HepG2 (cell line): ENCODE results near the gene LSM12. TPM values are rescaled to one million over a fixed set of nuclear protein-coding genes. Genes with fewer than 3 reads are reported as not detected.

Experiments used
- FOXK1 ChIP-seq: sonication (generic); formaldehyde crosslinking; IDR thresholded peaks from 2 replicates; pipeline ENCODE4 v1.4.0; 2020; ENCODE audit warnings: low read depth, missing genetic modification reagents, borderline replicate concordance
- FOXK2 ChIP-seq: fragments of 450-650 bp; IDR thresholded peaks from 2 replicates; pipeline ENCODE4 v1.6.1; 2016
- FOXP1 ChIP-seq, 2 experiments: fragments of 450-650 bp in 1 of 2; IDR thresholded peaks; 2 replicates each; pipeline ENCODE4 v1.6.1; 2017 to 2018; ENCODE audit warnings: antibody characterized with exemption in 1 of 2
- HNRNPL ChIP-seq: fragments of 200-400 bp; formaldehyde crosslinking; IDR thresholded peaks from 2 replicates; pipeline ENCODE4 v1.6.1; 2017; ENCODE audit warnings: mild to moderate bottlenecking, low read depth, low read length
- MXI1 ChIP-seq: IDR thresholded peaks from 3 replicates; pipeline ENCODE4 v1.6.1; 2012; ENCODE audit warnings: low read depth, low read length, inconsistent platforms, borderline replicate concordance
- RXRB ChIP-seq: IDR thresholded peaks from 2 replicates; pipeline ENCODE4 v1.6.1; 2016; ENCODE audit warnings: borderline replicate concordance, missing genetic modification reagents, missing compliant biosample characterization
- SIN3A ChIP-seq: IDR thresholded peaks from 2 replicates; pipeline ENCODE4 v1.6.1; 2011; ENCODE audit warnings: low read depth, mild to moderate bottlenecking, control low read depth, low read length, borderline replicate concordance
- TAF15 ChIP-seq: fragments of 200-400 bp; formaldehyde crosslinking; IDR thresholded peaks from one replicate; pipeline ENCODE4 v1.6.1; 2018; ENCODE audit warnings: mild to moderate bottlenecking, low read depth, low read length; ENCODE audit not compliant: poor library complexity, severe bottlenecking
- ZNF331 ChIP-seq: sonication (generic); formaldehyde crosslinking; IDR thresholded peaks from 2 replicates; pipeline ENCODE4 v1.4.0; 2020; ENCODE audit warnings: missing genetic modification reagents
- ZNF619 ChIP-seq: sonication (generic); formaldehyde crosslinking; IDR thresholded peaks from 2 replicates; pipeline ENCODE4 v1.4.0; 2020; ENCODE audit warnings: mild to moderate bottlenecking, missing genetic modification reagents
- ZNF660 ChIP-seq: sonication (generic); formaldehyde crosslinking; IDR thresholded peaks from 2 replicates; pipeline ENCODE4 v1.5.1; 2020; ENCODE audit warnings: mild to moderate bottlenecking, low read depth, missing genetic modification reagents, borderline replicate concordance
- polyA plus RNA-seq, 8 experiments: library from polyadenylated mRNA; depleted of rRNA in 3 of 8; stranded (reverse) in 7 of 8; unstranded in 1 of 8; fragments of >200 nt; fragmentation: Illumina TruSeq in 4 of 8; extraction: Trizol in 4 of 8; gene quantifications; 2 replicates each; pipeline versions ENCODE4 v1.2.1 to v1.2.3, GENCODE V29; 2011 to 2016; ENCODE audit warnings: low read depth in 4 of 8, missing spikeins in 1 of 8, mixed read lengths in 1 of 8; ENCODE audit not compliant: insufficient read depth in 1 of 8
- total RNA-seq, 5 experiments: library from RNA; depleted of rRNA; stranded (reverse); fragments of >200 nt; fragmentation: Illumina TruSeq; extraction: Trizol; gene quantifications; 2 replicates each; pipeline ENCODE4 v1.2.3, GENCODE V29; 2016; ENCODE audit warnings: low read depth in 1 of 5
- TF ChIP-seq, protein P1 (sequence below): IDR thresholded peaks from 2 replicates; pipeline ENCODE4 v1.4.0; 2020; ENCODE audit warnings: mild to moderate bottlenecking, missing genetic modification reagents
- TF ChIP-seq, protein P2 (sequence below): sonication (generic); formaldehyde crosslinking; IDR thresholded peaks from 2 replicates; pipeline ENCODE4 v1.8.0; 2022; ENCODE audit warnings: mild to moderate bottlenecking, missing genetic modification reagents; ENCODE audit not compliant: insufficient replicate concordance
- TF ChIP-seq, protein P3 (sequence below): sonication (generic); formaldehyde crosslinking; conservative IDR thresholded peaks from 2 replicates; pipeline ENCODE4 v1.4.0; 2020; ENCODE audit warnings: missing genetic modification reagents
- TF ChIP-seq, protein P4 (sequence below): sonication (generic); formaldehyde crosslinking; IDR thresholded peaks from 2 replicates; pipeline ENCODE4 v1.5.1; 2020; ENCODE audit warnings: mild to moderate bottlenecking, missing genetic modification reagents, moderate library complexity

The LSM12 gene
- total and polyA plus RNA-seq, 2 of the 13 experiments (the other 11 are each of a cell fraction or from before 2014, with no cell fraction given) = 52.8 to 55.7 TPM

DNA sequence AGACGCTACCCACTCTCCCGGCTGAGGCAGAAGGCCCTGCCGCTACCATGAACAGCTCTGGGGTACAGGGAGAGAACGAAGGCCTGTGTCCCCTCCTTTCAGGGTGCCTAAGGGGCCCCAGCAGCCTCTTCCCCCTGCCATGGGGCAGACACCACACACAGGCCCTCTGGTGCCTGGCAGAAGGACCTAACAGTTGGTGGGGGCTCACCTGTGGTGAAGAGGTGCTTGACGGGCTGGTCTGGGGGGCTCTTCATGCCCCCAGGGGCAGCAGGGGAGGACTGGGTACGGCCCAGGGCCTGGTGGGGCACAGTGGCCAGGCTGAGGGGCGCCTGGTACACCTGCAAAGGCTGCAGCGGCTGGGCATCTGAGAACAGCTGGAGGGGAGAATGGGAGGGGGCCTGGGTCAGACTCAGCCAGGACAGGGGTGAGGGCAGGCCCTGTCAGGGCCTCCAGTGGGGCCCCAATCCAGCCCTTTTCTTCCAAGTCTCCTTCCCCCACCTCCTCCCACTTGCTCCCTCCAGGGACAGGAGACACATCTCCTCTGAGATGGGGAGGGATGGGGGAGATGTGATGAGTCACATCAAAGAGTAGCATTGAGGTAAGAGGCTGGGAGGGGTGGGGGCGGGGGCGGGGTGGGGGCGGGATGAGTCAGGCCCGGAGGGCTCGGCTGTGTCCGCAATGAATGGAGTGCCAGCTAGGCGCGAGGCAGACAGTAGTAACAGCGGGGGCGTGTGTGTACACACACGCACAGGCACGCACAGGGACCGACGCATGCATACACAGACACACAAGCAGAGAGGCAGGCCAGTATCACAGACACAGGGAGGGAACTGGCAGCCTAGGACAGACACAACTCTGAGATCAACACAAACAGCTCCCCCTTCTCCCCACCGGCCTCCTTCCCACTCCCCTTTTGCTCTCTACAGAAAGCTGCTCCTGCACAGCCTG, 20.2 kb upstream of the LSM12 start (continued):
- TF ChIP-seq ZNF331 (CRISPR knock-in tag) = 0 out of 2 replicates have a peak, but pooled peaks have one; percentile 29
- no peak for TF ChIP-seq FOXP1 (IDR thresholded peaks at IDR 0.05)
- TF ChIP-seq FOXP1 (CRISPR knock-in tag; IDR thresholded peaks at IDR 0.05) = peak; percentile 51; the same call in 1 of the 2 replicates
- TF ChIP-seq, protein P1, sequence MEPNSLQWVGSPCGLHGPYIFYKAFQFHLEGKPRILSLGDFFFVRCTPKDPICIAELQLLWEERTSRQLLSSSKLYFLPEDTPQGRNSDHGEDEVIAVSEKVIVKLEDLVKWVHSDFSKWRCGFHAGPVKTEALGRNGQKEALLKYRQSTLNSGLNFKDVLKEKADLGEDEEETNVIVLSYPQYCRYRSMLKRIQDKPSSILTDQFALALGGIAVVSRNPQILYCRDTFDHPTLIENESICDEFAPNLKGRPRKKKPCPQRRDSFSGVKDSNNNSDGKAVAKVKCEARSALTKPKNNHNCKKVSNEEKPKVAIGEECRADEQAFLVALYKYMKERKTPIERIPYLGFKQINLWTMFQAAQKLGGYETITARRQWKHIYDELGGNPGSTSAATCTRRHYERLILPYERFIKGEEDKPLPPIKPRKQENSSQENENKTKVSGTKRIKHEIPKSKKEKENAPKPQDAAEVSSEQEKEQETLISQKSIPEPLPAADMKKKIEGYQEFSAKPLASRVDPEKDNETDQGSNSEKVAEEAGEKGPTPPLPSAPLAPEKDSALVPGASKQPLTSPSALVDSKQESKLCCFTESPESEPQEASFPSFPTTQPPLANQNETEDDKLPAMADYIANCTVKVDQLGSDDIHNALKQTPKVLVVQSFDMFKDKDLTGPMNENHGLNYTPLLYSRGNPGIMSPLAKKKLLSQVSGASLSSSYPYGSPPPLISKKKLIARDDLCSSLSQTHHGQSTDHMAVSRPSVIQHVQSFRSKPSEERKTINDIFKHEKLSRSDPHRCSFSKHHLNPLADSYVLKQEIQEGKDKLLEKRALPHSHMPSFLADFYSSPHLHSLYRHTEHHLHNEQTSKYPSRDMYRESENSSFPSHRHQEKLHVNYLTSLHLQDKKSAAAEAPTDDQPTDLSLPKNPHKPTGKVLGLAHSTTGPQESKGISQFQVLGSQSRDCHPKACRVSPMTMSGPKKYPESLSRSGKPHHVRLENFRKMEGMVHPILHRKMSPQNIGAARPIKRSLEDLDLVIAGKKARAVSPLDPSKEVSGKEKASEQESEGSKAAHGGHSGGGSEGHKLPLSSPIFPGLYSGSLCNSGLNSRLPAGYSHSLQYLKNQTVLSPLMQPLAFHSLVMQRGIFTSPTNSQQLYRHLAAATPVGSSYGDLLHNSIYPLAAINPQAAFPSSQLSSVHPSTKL (CRISPR knock-in tag) = peak; percentile 52
- peak; percentile 56; the same call in 1 of the 2 replicates for TF ChIP-seq SIN3A
- TF ChIP-seq MXI1 = peak; percentile 67; the same call in 1 of the 3 replicates
- TF ChIP-seq FOXK2 = 0 out of 2 replicates have a peak, but pooled peaks have one; percentile 18
- TF ChIP-seq RXRB = peak; percentile 43; the same call in 1 of the 2 replicates
- no peak for TF ChIP-seq TAF15
- 0 out of 2 replicates have a peak, but pooled peaks have one; percentile 34 for TF ChIP-seq ZNF619
- TF ChIP-seq, protein P2, sequence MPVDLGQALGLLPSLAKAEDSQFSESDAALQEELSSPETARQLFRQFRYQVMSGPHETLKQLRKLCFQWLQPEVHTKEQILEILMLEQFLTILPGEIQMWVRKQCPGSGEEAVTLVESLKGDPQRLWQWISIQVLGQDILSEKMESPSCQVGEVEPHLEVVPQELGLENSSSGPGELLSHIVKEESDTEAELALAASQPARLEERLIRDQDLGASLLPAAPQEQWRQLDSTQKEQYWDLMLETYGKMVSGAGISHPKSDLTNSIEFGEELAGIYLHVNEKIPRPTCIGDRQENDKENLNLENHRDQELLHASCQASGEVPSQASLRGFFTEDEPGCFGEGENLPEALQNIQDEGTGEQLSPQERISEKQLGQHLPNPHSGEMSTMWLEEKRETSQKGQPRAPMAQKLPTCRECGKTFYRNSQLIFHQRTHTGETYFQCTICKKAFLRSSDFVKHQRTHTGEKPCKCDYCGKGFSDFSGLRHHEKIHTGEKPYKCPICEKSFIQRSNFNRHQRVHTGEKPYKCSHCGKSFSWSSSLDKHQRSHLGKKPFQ (CRISPR knock-in tag) = peak; percentile 23
- no peak for TF ChIP-seq ZNF660 (CRISPR knock-in tag)
- TF ChIP-seq HNRNPL = 0 out of 2 replicates have a peak, but pooled peaks have one; percentile 27
- TF ChIP-seq, protein P3, sequence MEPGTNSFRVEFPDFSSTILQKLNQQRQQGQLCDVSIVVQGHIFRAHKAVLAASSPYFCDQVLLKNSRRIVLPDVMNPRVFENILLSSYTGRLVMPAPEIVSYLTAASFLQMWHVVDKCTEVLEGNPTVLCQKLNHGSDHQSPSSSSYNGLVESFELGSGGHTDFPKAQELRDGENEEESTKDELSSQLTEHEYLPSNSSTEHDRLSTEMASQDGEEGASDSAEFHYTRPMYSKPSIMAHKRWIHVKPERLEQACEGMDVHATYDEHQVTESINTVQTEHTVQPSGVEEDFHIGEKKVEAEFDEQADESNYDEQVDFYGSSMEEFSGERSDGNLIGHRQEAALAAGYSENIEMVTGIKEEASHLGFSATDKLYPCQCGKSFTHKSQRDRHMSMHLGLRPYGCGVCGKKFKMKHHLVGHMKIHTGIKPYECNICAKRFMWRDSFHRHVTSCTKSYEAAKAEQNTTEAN (CRISPR knock-in tag) = peak; percentile 65; the same call in 1 of the 2 replicates
- TF ChIP-seq FOXK1 (CRISPR knock-in tag) = 0 out of 2 replicates have a peak, but pooled peaks have one; percentile 40
- TF ChIP-seq, protein P4, sequence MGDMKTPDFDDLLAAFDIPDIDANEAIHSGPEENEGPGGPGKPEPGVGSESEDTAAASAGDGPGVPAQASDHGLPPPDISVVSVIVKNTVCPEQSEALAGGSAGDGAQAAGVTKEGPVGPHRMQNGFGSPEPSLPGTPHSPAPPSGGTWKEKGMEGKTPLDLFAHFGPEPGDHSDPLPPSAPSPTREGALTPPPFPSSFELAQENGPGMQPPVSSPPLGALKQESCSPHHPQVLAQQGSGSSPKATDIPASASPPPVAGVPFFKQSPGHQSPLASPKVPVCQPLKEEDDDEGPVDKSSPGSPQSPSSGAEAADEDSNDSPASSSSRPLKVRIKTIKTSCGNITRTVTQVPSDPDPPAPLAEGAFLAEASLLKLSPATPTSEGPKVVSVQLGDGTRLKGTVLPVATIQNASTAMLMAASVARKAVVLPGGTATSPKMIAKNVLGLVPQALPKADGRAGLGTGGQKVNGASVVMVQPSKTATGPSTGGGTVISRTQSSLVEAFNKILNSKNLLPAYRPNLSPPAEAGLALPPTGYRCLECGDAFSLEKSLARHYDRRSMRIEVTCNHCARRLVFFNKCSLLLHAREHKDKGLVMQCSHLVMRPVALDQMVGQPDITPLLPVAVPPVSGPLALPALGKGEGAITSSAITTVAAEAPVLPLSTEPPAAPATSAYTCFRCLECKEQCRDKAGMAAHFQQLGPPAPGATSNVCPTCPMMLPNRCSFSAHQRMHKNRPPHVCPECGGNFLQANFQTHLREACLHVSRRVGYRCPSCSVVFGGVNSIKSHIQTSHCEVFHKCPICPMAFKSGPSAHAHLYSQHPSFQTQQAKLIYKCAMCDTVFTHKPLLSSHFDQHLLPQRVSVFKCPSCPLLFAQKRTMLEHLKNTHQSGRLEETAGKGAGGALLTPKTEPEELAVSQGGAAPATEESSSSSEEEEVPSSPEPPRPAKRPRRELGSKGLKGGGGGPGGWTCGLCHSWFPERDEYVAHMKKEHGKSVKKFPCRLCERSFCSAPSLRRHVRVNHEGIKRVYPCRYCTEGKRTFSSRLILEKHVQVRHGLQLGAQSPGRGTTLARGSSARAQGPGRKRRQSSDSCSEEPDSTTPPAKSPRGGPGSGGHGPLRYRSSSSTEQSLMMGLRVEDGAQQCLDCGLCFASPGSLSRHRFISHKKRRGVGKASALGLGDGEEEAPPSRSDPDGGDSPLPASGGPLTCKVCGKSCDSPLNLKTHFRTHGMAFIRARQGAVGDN = peak; percentile 57
